SK-N-SH (cell line): ENCODE results near the gene CDCP1. TPM values are rescaled to one million over a fixed set of nuclear protein-coding genes. Genes with fewer than 3 reads are reported as not detected.

Experiments used
- CTCF ChIA-PET: fragments of 300-600, 350-600 bp; formaldehyde crosslinking; extraction: SDS; loops from one replicate; lab custom pipeline; 2021; lab: Yijun Ruan, JAX
- POLR2A ChIA-PET: fragments of 350-600 bp; sonication (Branson Sonifier 250); formaldehyde crosslinking; extraction: SDS; loops from one replicate; lab custom pipeline; 2020; ENCODE audit warnings: antibody characterized with exemption, inconsistent platforms; lab: Yijun Ruan, JAX
- DNase-seq: peaks from one replicate; pipeline ENCODE4 v3.0.0; 2012
- H2AFZ ChIP-seq: fragments of 200-600 bp; sonication (generic); 2 replicates; pipeline ENCODE4 v1.8.1; 2016; ENCODE audit warnings: antibody characterized with exemption, mild to moderate bottlenecking, low read depth
- H3F3A ChIP-seq: fragments of 200-600 bp; sonication (generic); replicated peaks from 2 replicates; pipeline ENCODE3; 2016; ENCODE audit warnings: antibody characterized with exemption, mild to moderate bottlenecking; ENCODE audit not compliant: insufficient read depth
- H3K27ac ChIP-seq, 2 experiments: fragments of 200-500 bp in 1 of 2; fragments of 200-600 bp in 1 of 2; sonication (Bioruptor generic) in 1 of 2; sonication (generic), shearing (Covaris generic) in 1 of 2; 2 replicates each; pipeline versions ENCODE4 v1.5.1 to v1.6.1; 2014 to 2016; ENCODE audit warnings: low read depth in 2 of 2, inconsistent platforms in 1 of 2, low read length in 1 of 2, mild to moderate bottlenecking in 1 of 2, mixed read lengths in 1 of 2
- H3K27me3 ChIP-seq: fragments of 200-600 bp; sonication (generic), shearing (Covaris generic); 2 replicates; pipeline ENCODE4 v1.6.1; 2016; ENCODE audit warnings: mixed run types; ENCODE audit not compliant: insufficient read depth
- H3K36me3 ChIP-seq, 2 experiments: fragments of 200-500 bp in 1 of 2; fragments of 200-600 bp in 1 of 2; sonication (Bioruptor generic) in 1 of 2; sonication (generic) in 1 of 2; replicated peaks in 1 of 2; 2 replicates each; pipeline versions ENCODE3 to v1.5.1; 2014 to 2016; ENCODE audit warnings: low read length in 1 of 2, mild to moderate bottlenecking in 1 of 2; ENCODE audit not compliant: insufficient read depth in 2 of 2, control insufficient read depth in 1 of 2
- H3K4me1 ChIP-seq, 2 experiments: fragments of 200-500 bp in 1 of 2; fragments of 200-600 bp in 1 of 2; sonication (Bioruptor generic) in 1 of 2; sonication (generic), shearing (Covaris generic) in 1 of 2; 2 replicates each; pipeline versions ENCODE4 v1.5.1 to v1.6.1; 2014 to 2016; ENCODE audit warnings: low read depth in 1 of 2, low read length in 1 of 2, mixed run types in 1 of 2; ENCODE audit not compliant: insufficient read depth in 2 of 2, control insufficient read depth in 1 of 2
- H3K4me2 ChIP-seq: fragments of 200-600 bp; sonication (generic), shearing (Covaris generic); 2 replicates; pipeline ENCODE4 v1.6.1; 2017; ENCODE audit warnings: mixed run types
- H3K4me3 ChIP-seq, 2 experiments: fragments of 200-500 bp in 1 of 2; fragments of 200-600 bp in 1 of 2; sonication (Bioruptor generic) in 1 of 2; sonication (generic), shearing (Covaris generic) in 1 of 2; 2 replicates each; pipeline versions ENCODE4 v1.5.1 to v1.8.1; 2014 to 2016; ENCODE audit warnings: low read depth in 2 of 2, inconsistent platforms in 1 of 2, low read length in 1 of 2, mild to moderate bottlenecking in 1 of 2, mixed read lengths in 1 of 2, moderate library complexity in 1 of 2
- H3K79me2 ChIP-seq: fragments of 200-600 bp; sonication (generic); 2 replicates; pipeline ENCODE4 v1.8.1; 2017; ENCODE audit warnings: mild to moderate bottlenecking; ENCODE audit not compliant: insufficient read depth
- H3K9ac ChIP-seq: fragments of 200-600 bp; sonication (generic); 2 replicates; pipeline ENCODE4 v1.6.1; 2017; ENCODE audit warnings: mixed run types
- H3K9me2 ChIP-seq: fragments of 200-600 bp; sonication (generic); 2 replicates; pipeline ENCODE4 v1.6.1; 2017; ENCODE audit warnings: mixed run types
- H3K9me3 ChIP-seq: fragments of 200-600 bp; sonication (generic); 2 replicates; pipeline ENCODE4 v1.6.1; 2017; ENCODE audit warnings: mixed run types, mild to moderate bottlenecking, moderate library complexity
- H4K20me1 ChIP-seq: fragments of 200-600 bp; sonication (generic); 2 replicates; pipeline ENCODE4 v1.6.1; 2017; ENCODE audit warnings: mild to moderate bottlenecking, mixed run types; ENCODE audit not compliant: insufficient read depth
- GATA2 ChIP-seq: sonication (generic); formaldehyde crosslinking; IDR thresholded peaks from 2 replicates; pipeline ENCODE4 v1.5.0; 2020; ENCODE audit warnings: mild to moderate bottlenecking, missing genetic modification reagents
- MXI1 ChIP-seq: IDR thresholded peaks from 2 replicates; pipeline ENCODE4 v1.6.1; 2012; ENCODE audit warnings: mild to moderate bottlenecking, low read depth, low read length, improper control_type of control experiment
- RCOR1 ChIP-seq: fragments of 150-350 bp; IDR thresholded peaks from 2 replicates; pipeline ENCODE4 v1.6.1; 2017; ENCODE audit warnings: antibody characterized with exemption, low read length
- RFX5 ChIP-seq: IDR thresholded peaks from 2 replicates; pipeline ENCODE4 v1.6.1; 2012; ENCODE audit warnings: mild to moderate bottlenecking, improper control_type of control experiment, low read length
- SIN3A ChIP-seq: IDR thresholded peaks from 2 replicates; pipeline ENCODE4 v1.6.1; 2012; ENCODE audit warnings: low read depth, mild to moderate bottlenecking, low read length, moderate library complexity, borderline replicate concordance
- TCF12 ChIP-seq: IDR thresholded peaks from 2 replicates; pipeline ENCODE4 v1.4.0; 2012
- TEAD4 ChIP-seq: IDR thresholded peaks from 2 replicates; pipeline ENCODE4 v1.4.0; 2012; ENCODE audit warnings: mild to moderate bottlenecking, borderline replicate concordance; ENCODE audit not compliant: insufficient read depth
- USF1 ChIP-seq: IDR thresholded peaks from 2 replicates; pipeline ENCODE4 v1.4.0; 2012; ENCODE audit warnings: low read depth, borderline replicate concordance
- ZBTB33 ChIP-seq: IDR thresholded peaks from 2 replicates; pipeline ENCODE4 v1.4.0; 2012; ENCODE audit warnings: low read depth, borderline replicate concordance
- WGBS: methylation state at CpG from one replicate; pipeline ENCODE4 v1.1.6; 2017; ENCODE audit warnings: low lambda C conversion rate; 5-methylcytosine and 5-hydroxymethylcytosine counted together
- polyA plus RNA-seq, 3 experiments: library from polyadenylated mRNA; depleted of rRNA; stranded (reverse); fragments of >200 nt; gene quantifications; 2 replicates each; pipeline ENCODE4 v1.2.3, GENCODE V29; 2012
- TF ChIP-seq, protein P1 (sequence below): IDR thresholded peaks from 2 replicates; pipeline ENCODE4 v1.6.1; 2012; ENCODE audit warnings: mild to moderate bottlenecking, low read depth, low read length, moderate library complexity
- TF ChIP-seq, protein P2 (sequence below): IDR thresholded peaks from 2 replicates; pipeline ENCODE4 v1.4.0; 2012; ENCODE audit warnings: low read depth

CDCP1 gene
- polyA plus RNA-seq, 1 of the 3 experiments (the other 2 are of a cell fraction) = 3.6 TPM

DNA sequence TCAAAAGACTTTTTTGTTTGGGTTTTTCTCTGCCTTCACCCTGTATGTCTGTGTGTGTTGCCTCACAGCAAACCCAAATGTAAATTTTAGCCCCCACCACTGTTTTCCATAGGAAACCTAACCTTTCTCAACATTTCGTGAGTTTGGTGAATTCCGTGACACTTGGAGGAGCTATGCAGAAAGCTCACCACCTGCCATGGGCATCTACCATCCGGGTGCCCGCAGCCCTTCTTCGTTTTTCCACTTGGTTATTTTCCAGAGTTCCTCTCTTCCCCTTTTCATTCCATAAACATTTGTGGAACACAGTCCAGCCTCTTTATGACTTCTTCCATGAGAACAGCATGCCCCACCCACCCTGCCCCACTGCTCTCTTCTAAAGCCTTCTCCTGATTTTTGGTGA is 48.6 kb upstream of the CDCP1 start:
- H3K9me2 ChIP-seq = no peaks in the 10 kb centered on the region
- no peaks in the 10 kb centered on the region for H3K27me3 ChIP-seq
- H3K36me3 ChIP-seq = no peaks in the 10 kb centered on the region
- no peak overlapping the region for H3K4me2 ChIP-seq
- H3K9me3 ChIP-seq = no peaks in the 10 kb centered on the region
- 77% methylated on average over 5 of the region's 5 CpGs for WGBS
- H3K4me1 ChIP-seq = peaks cover 0 to 9% of the 10 kb centered on the region in 2 experiments; a peak in 3 of 4 replicates
- H3K79me2 ChIP-seq = no peaks in the 10 kb centered on the region
- ChIA-PET CTCF (no interaction called here), POLR2A (no interaction called here)
- peaks cover 9% of the 10 kb centered on the region for H3F3A ChIP-seq
- DNase-seq = no peak
- no peak overlapping the region for H3K4me3 ChIP-seq
- TF ChIP-seq TEAD4 (no peak), RFX5 (no peak), MXI1 (no peak), GATA2 (CRISPR knock-in tag) (no peak), SIN3A (no peak), USF1 (no peak), ZBTB33 (no peak), RCOR1 (no peak), TCF12 (no peak)
- TF ChIP-seq, protein P1, sequence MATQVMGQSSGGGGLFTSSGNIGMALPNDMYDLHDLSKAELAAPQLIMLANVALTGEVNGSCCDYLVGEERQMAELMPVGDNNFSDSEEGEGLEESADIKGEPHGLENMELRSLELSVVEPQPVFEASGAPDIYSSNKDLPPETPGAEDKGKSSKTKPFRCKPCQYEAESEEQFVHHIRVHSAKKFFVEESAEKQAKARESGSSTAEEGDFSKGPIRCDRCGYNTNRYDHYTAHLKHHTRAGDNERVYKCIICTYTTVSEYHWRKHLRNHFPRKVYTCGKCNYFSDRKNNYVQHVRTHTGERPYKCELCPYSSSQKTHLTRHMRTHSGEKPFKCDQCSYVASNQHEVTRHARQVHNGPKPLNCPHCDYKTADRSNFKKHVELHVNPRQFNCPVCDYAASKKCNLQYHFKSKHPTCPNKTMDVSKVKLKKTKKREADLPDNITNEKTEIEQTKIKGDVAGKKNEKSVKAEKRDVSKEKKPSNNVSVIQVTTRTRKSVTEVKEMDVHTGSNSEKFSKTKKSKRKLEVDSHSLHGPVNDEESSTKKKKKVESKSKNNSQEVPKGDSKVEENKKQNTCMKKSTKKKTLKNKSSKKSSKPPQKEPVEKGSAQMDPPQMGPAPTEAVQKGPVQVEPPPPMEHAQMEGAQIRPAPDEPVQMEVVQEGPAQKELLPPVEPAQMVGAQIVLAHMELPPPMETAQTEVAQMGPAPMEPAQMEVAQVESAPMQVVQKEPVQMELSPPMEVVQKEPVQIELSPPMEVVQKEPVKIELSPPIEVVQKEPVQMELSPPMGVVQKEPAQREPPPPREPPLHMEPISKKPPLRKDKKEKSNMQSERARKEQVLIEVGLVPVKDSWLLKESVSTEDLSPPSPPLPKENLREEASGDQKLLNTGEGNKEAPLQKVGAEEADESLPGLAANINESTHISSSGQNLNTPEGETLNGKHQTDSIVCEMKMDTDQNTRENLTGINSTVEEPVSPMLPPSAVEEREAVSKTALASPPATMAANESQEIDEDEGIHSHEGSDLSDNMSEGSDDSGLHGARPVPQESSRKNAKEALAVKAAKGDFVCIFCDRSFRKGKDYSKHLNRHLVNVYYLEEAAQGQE = no peak
- TF ChIP-seq, protein P2, sequence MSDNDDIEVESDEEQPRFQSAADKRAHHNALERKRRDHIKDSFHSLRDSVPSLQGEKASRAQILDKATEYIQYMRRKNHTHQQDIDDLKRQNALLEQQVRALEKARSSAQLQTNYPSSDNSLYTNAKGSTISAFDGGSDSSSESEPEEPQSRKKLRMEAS = no peak
- no peaks in the 10 kb centered on the region for H4K20me1 ChIP-seq
- no peak overlapping the region for H3K9ac ChIP-seq
- H3K27ac ChIP-seq = no peak overlapping the region
- no peak overlapping the region for H2AFZ ChIP-seq
